ENCODE results near the gene TMEM129. TPM values are rescaled to one million over a fixed set of nuclear protein-coding genes. Genes with fewer than 3 reads are reported as not detected.

Gene TMEM129
- total and polyA plus RNA-seq, 2 experiments from 2014 or later, result 137 to 174 TPM

- peak overlapping the region; percentile 98 for H3K27ac ChIP-seq
- peak overlapping the region; percentile 93 for H3K4me3 ChIP-seq
- no peaks in the 10 kb centered on the region for H3K27me3 ChIP-seq
- DNase-seq (ENCODE audit: low read depth in 1 of 2, low spot score in 1 of 2), result peak; percentile 54 to 56
- peaks cover 23% of the 10 kb centered on the region for H3K4me1 ChIP-seq (ENCODE audit: low read depth)
- TF ChIP-seq CTCF (IDR thresholded peaks at IDR 0.05; ENCODE audit: low read depth, low read length), result no peak
- H3K9me3 ChIP-seq (ENCODE audit: low read depth), result no peaks in the 10 kb centered on the region
- no peaks in the 10 kb centered on the region for H3K36me3 ChIP-seq
Observed at GRCh38 chr4:1711571-1712215, 9.4 kb downstream of the TMEM129 start.

- no peak for TF ChIP-seq CTCF (IDR thresholded peaks at IDR 0.05; ENCODE audit: low read depth, low read length)
- no peaks in the 10 kb centered on the region for H3K36me3 ChIP-seq
- no peaks in the 10 kb centered on the region for H3K9me3 ChIP-seq (ENCODE audit: low read depth)
- no peaks in the 10 kb centered on the region for H3K27me3 ChIP-seq
- H3K4me3 ChIP-seq, result peak overlapping the region; percentile 93
- peak overlapping the region; percentile 98 for H3K27ac ChIP-seq
- DNase-seq (ENCODE audit: low read depth in 1 of 2, low spot score in 1 of 2), result no peak
- peaks cover 23% of the 10 kb centered on the region for H3K4me1 ChIP-seq (ENCODE audit: low read depth)
Observed at GRCh38 chr4:1711055-1711570, 10.0 kb downstream of the TMEM129 start.

- H3K4me1 ChIP-seq (ENCODE audit: low read depth), result peaks cover 23% of the 10 kb centered on the region
- no peaks in the 10 kb centered on the region for H3K9me3 ChIP-seq (ENCODE audit: low read depth)
- TF ChIP-seq CTCF (IDR thresholded peaks at IDR 0.05; ENCODE audit: low read depth, low read length), result no peak
- peaks cover 5% of the 10 kb centered on the region for H3K36me3 ChIP-seq
- H3K27me3 ChIP-seq, result no peaks in the 10 kb centered on the region
- no peak overlapping the region for H3K4me3 ChIP-seq
- H3K27ac ChIP-seq, result peak overlapping the region; percentile 95
- DNase-seq (ENCODE audit: low read depth in 1 of 2, low spot score in 1 of 2), result no peak
Observed at GRCh38 chr4:1708581-1708980, 12.5 kb downstream of the TMEM129 start.

GRCh38 chr4:1706358-1706757, 14.8 kb downstream of the TMEM129 start:
- H3K27me3 ChIP-seq, result no peaks in the 10 kb centered on the region
- no peaks in the 10 kb centered on the region for H3K9me3 ChIP-seq (ENCODE audit: low read depth)
- H3K27ac ChIP-seq, result no peak overlapping the region
- TF ChIP-seq CTCF (IDR thresholded peaks at IDR 0.05; ENCODE audit: low read depth, low read length), result no peak
- DNase-seq (ENCODE audit: low read depth in 1 of 2, low spot score in 1 of 2), result no peak
- H3K36me3 ChIP-seq, result peaks cover 17% of the 10 kb centered on the region
- peaks cover 23% of the 10 kb centered on the region for H3K4me1 ChIP-seq (ENCODE audit: low read depth)
- H3K4me3 ChIP-seq, result no peak overlapping the region

GRCh38 chr4:1705732-1706131, 15.4 kb downstream of the TMEM129 start:
- Histone ChIP-seq H3K36me3 (peaks cover 18% of the 10 kb centered on the region), H3K9me3 (ENCODE audit: low read depth) (no peaks in the 10 kb centered on the region), H3K27me3 (no peaks in the 10 kb centered on the region), H3K4me1 (ENCODE audit: low read depth) (peaks cover 23% of the 10 kb centered on the region), H3K27ac (no peak overlapping the region), H3K4me3 (no peak overlapping the region)
- no peak for TF ChIP-seq CTCF (IDR thresholded peaks at IDR 0.05; ENCODE audit: low read depth, low read length)
- DNase-seq (ENCODE audit: low read depth in 1 of 2, low spot score in 1 of 2), result no peak
